ENCODE data around the gene UCP2.

The UCP2 gene

GRCh38 chr11:74021998-74022397 is 39.4 kb upstream of the UCP2 start:
- no peak for DNase-seq (ENCODE audit: insufficient read length, low spot score)
- no peak for FAIRE-seq
- no peak for TF ChIP-seq CTCF (IDR thresholded peaks at IDR 0.05; ENCODE audit: insufficient read depth, missing control alignments)

GRCh38 chr11:74020539-74020938 is 37.9 kb upstream of the UCP2 start:
- DNase-seq (ENCODE audit: insufficient read length, low spot score): no peak
- no peak for FAIRE-seq
- no peak for TF ChIP-seq CTCF (IDR thresholded peaks at IDR 0.05; ENCODE audit: insufficient read depth, missing control alignments)

- TF ChIP-seq CTCF (IDR thresholded peaks at IDR 0.05; ENCODE audit: insufficient read depth, missing control alignments): no peak
- no peak for FAIRE-seq
- DNase-seq (ENCODE audit: insufficient read length, low spot score): no peak
Observed at GRCh38 chr11:74019860-74020259, 37.2 kb upstream of the UCP2 start.

GRCh38 chr11:74019104-74019738 is 36.6 kb upstream of the UCP2 start:
- DNase-seq (ENCODE audit: insufficient read length, low spot score) (no peak), FAIRE-seq (no peak)
- TF ChIP-seq CTCF (IDR thresholded peaks at IDR 0.05; ENCODE audit: insufficient read depth, missing control alignments): no peak

- FAIRE-seq: no peak
- no peak for TF ChIP-seq CTCF (IDR thresholded peaks at IDR 0.05; ENCODE audit: insufficient read depth, missing control alignments)
- no peak for DNase-seq (ENCODE audit: insufficient read length, low spot score)
Observed at GRCh38 chr11:74018331-74019005, 35.8 kb upstream of the UCP2 start.

GRCh38 chr11:74017631-74018030 is 35.0 kb upstream of the UCP2 start:
- no peak for TF ChIP-seq CTCF (IDR thresholded peaks at IDR 0.05; ENCODE audit: insufficient read depth, missing control alignments)
- FAIRE-seq: no peak

More at GRCh38 chr11:74017631-74018030, 35.0 kb upstream of the UCP2 start:
- no peak for DNase-seq (ENCODE audit: insufficient read length, low spot score)

All from D721Med (cell line).